HG03103 (cell line): ENCODE results near the gene CD300C.
A peak's percentile ranks its signal among the peaks of the same experiment; 100 is the strongest.
"Not testable (repeated sequence)": the region's sequence is repeated elsewhere in the genome, so short reads cannot be mapped to it uniquely, and the experiment has no call there.

ENCODE experiments used
- ATAC-seq: cut with Tn5 transposase; IDR thresholded peaks from one replicate; pipeline ENCODE4 v1.9.1; 2021; ENCODE audit warnings: low read depth; ENCODE audit not compliant: unreplicated experiment

Gene CD300C

GRCh38 chr17:74515941-74516340 lies 30.0 kb downstream of the CD300C start:
- no peak for ATAC-seq

GRCh38 chr17:74514632-74515334 lies 31.1 kb downstream of the CD300C start:
- ATAC-seq, result no peak

GRCh38 chr17:74513987-74514631 lies 31.8 kb downstream of the CD300C start:
- ATAC-seq, result no peak

- no peak for ATAC-seq
Measured at GRCh38 chr17:74512624-74513091, 33.3 kb downstream of the CD300C start.

GRCh38 chr17:74512036-74512435 lies 33.9 kb downstream of the CD300C start:
- ATAC-seq, result no peak

- no peak for ATAC-seq
Measured at GRCh38 chr17:74508156-74508555, 37.8 kb downstream of the CD300C start.

GRCh38 chr17:74503949-74504348 lies 42.0 kb downstream of the CD300C start:
- ATAC-seq, result not testable (repeated sequence)

- no peak for ATAC-seq
Measured at GRCh38 chr17:74502861-74503260, 43.1 kb downstream of the CD300C start.

- no peak for ATAC-seq
Measured at GRCh38 chr17:74499992-74500391, 45.9 kb downstream of the CD300C start.

- ATAC-seq, result no peak
Measured at GRCh38 chr17:74497471-74497870, 48.4 kb downstream of the CD300C start.

- peak; percentile 60 for ATAC-seq
Measured at GRCh38 chr17:74493331-74493833, 52.5 kb downstream of the CD300C start.

- ATAC-seq, result no peak
Measured at GRCh38 chr17:74491626-74492025, 54.3 kb downstream of the CD300C start.
